Panc1 (cell line): ENCODE results near the gene ABCC4. TPM values are rescaled to one million over a fixed set of nuclear protein-coding genes. Genes with fewer than 3 reads are reported as not detected.
A peak's percentile ranks its signal among the peaks of the same experiment; 100 is the strongest.

Source experiments
- ATAC-seq: fragments of 200-7000 bp; cut with Tn5 transposase; 2 replicates; pipeline ENCODE4 v1.9.1; 2020; ENCODE audit warnings: mild to moderate bottlenecking, moderate library complexity
- BruUV-seq: library from RNA; stranded (reverse); fragments of 400-500 nt; replicated peaks from 2 replicates; lab custom pipeline; 2021; lab: Mats Ljungman, UMichigan
- CTCF ChIA-PET: fragments of 300-600 bp; sonication (Branson Sonifier 250); formaldehyde crosslinking; loops from one replicate; lab custom pipeline; 2022; ENCODE audit warnings: antibody characterized with exemption; lab: Charles Lee
- POLR2A ChIA-PET: fragments of 300-600 bp; sonication (Branson Sonifier 250); formaldehyde crosslinking; loops from one replicate; lab custom pipeline; 2022; ENCODE audit warnings: antibody characterized with exemption; lab: Charles Lee
- DNase-seq: peaks from one replicate; pipeline ENCODE4 v3.0.0-alpha.2; 2010; ENCODE audit warnings: low read depth, low spot score
- H3K27ac ChIP-seq: 2 replicates; pipeline ENCODE4 v1.5.1; 2011; ENCODE audit warnings: mild to moderate bottlenecking, low read length, inconsistent platforms
- H3K27me3 ChIP-seq: fragments of 200-500 bp; sonication (Bioruptor generic); 2 replicates; pipeline ENCODE4 v1.6.0; 2014; ENCODE audit warnings: low read length, inconsistent platforms; ENCODE audit not compliant: control insufficient read depth, insufficient read depth
- H3K36me3 ChIP-seq: fragments of 200-500 bp; sonication (Bioruptor generic); 2 replicates; pipeline ENCODE4 v1.5.1; 2014; ENCODE audit warnings: inconsistent platforms, mild to moderate bottlenecking, low read length, moderate library complexity; ENCODE audit not compliant: control insufficient read depth, insufficient read depth
- H3K4me1 ChIP-seq: 2 replicates; pipeline ENCODE4 v1.5.1; 2011; ENCODE audit warnings: inconsistent platforms, mild to moderate bottlenecking, low read length, moderate library complexity; ENCODE audit not compliant: control insufficient read depth, insufficient read depth
- H3K4me3 ChIP-seq, 2 experiments: 2 replicates each; pipeline ENCODE4 v1.5.1; 2011 to 2012; ENCODE audit warnings: low read depth in 2 of 2, low read length in 2 of 2, mild to moderate bottlenecking in 2 of 2, inconsistent platforms in 1 of 2, moderate library complexity in 1 of 2
- H3K9me3 ChIP-seq: fragments of 200-500 bp; sonication (Bioruptor generic); 2 replicates; pipeline ENCODE4 v1.5.1; 2014; ENCODE audit warnings: low read depth, mild to moderate bottlenecking, inconsistent platforms, low read length, moderate library complexity; ENCODE audit not compliant: control insufficient read depth, insufficient read depth
- POLR2AphosphoS5 ChIP-seq: IDR thresholded peaks from 2 replicates; pipeline ENCODE4 v1.6.1; 2012; ENCODE audit warnings: mild to moderate bottlenecking, low read depth, low read length, moderate library complexity
- SIN3A ChIP-seq: IDR thresholded peaks from 2 replicates; pipeline ENCODE4 v1.6.1; 2012; ENCODE audit warnings: low read depth, mild to moderate bottlenecking, low read length, moderate library complexity, borderline replicate concordance; ENCODE audit not compliant: insufficient read depth
- TCF7L2 ChIP-seq: IDR thresholded peaks from 2 replicates; pipeline ENCODE4 v1.6.1; 2011; ENCODE audit warnings: mild to moderate bottlenecking, low read depth, low read length, inconsistent platforms
- in situ Hi-C: cut with HindIII; loops from 2 replicates; pipeline ENCODE4 v1.10.0; 2016; ENCODE audit warnings: low sequenced_read_pairs, low pct_unique_long_range_greater_than_20kb
- intact Hi-C: fragments of 100-400 bp; cut with micrococcal nuclease; formaldehyde crosslinking; loops from one replicate; pipeline ENCODE4 v1.10.0; 2022; ENCODE audit not compliant: unreplicated experiment
- total RNA-seq: library from RNA; stranded (reverse); gene quantifications from one replicate; pipeline ENCODE4 v1.2.1, GENCODE V29; 2021; ENCODE audit not compliant: unreplicated experiment
- TF ChIP-seq, protein P1 (sequence below): fragments of 450-650 bp; IDR thresholded peaks from 2 replicates; pipeline ENCODE4 v1.5.1; 2017; ENCODE audit warnings: mild to moderate bottlenecking
- TF ChIP-seq, protein P2 (sequence below), 2 experiments: IDR thresholded peaks; 2 replicates each; pipeline ENCODE4 v1.6.1; 2011 to 2012; ENCODE audit warnings: low read depth in 2 of 2, control low read depth in 1 of 2, low read length in 1 of 2, mild to moderate bottlenecking in 1 of 2, moderate library complexity in 1 of 2; ENCODE audit not compliant: insufficient read depth in 1 of 2

The ABCC4 gene
- total RNA-seq, 1 experiment from 2014 or later = 69.3 TPM

DNA sequence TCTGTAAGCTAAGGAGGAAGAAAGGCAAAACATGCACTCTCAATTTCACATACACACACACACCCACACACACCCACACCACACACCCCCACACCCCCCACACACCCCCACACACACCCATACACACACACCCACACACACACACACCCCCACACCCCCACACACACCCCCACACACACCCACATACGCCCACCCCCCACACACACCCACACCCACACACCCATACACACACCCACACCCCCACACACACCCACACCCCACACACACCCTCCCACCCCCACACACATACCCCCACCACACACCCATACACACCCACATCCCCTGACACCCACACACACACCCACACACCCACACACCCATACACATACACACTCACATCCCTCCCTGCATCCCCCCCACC, 276.1 kb downstream of the ABCC4 start:
- BruUV-seq = no TSS peak
- no peak overlapping the region for H3K4me3 ChIP-seq
- POLR2A ChIA-PET = no interaction called here
- no peak overlapping the region for H3K27ac ChIP-seq
- H3K9me3 ChIP-seq = no peaks in the 10 kb centered on the region
- H3K4me1 ChIP-seq = no peaks in the 10 kb centered on the region
- CTCF ChIA-PET = no interaction called here
- TF ChIP-seq SIN3A (no peak), TCF7L2 (no peak)
- no peak for DNase-seq
- no peak for ATAC-seq
- intact Hi-C loops (no loop called here), in situ Hi-C loops (no loop called here)
- no peaks in the 10 kb centered on the region; the same call in 1 of the 2 replicates for H3K36me3 ChIP-seq
- no peaks in the 10 kb centered on the region for H3K27me3 ChIP-seq

DNA sequence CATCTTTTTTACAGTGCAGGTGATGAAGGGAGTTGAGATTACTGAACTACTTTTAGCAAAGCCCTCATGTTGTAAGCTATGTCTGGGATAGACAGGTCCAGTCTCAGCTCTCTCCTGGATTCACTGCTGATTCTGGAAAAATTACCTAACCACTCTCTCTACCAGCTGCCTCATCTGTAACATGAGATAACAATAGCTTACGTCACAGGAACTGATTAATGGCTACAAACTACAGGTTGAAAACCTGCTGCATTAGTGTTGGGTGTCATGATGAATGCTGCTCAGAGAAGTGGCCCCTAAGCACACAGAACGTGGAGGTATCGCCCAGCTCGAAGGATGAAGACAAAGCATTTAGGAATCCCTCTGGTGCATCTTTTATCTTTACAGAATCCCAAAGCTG, 277.8 kb downstream of the ABCC4 start:
- no peak for DNase-seq
- in situ Hi-C loops = no loop called here
- H3K4me1 ChIP-seq = no peaks in the 10 kb centered on the region
- no peak for TF ChIP-seq POLR2AphosphoS5
- TF ChIP-seq, protein P1, sequence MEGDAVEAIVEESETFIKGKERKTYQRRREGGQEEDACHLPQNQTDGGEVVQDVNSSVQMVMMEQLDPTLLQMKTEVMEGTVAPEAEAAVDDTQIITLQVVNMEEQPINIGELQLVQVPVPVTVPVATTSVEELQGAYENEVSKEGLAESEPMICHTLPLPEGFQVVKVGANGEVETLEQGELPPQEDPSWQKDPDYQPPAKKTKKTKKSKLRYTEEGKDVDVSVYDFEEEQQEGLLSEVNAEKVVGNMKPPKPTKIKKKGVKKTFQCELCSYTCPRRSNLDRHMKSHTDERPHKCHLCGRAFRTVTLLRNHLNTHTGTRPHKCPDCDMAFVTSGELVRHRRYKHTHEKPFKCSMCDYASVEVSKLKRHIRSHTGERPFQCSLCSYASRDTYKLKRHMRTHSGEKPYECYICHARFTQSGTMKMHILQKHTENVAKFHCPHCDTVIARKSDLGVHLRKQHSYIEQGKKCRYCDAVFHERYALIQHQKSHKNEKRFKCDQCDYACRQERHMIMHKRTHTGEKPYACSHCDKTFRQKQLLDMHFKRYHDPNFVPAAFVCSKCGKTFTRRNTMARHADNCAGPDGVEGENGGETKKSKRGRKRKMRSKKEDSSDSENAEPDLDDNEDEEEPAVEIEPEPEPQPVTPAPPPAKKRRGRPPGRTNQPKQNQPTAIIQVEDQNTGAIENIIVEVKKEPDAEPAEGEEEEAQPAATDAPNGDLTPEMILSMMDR = no peak
- ChIA-PET CTCF (no interaction called here), POLR2A (interaction anchor here (0.7 kb wide), 1 partner anchor 836 kb away, joined by 11 read pairs; no protein-coding TSS in a partner anchor)
- H3K4me3 ChIP-seq = no peak overlapping the region
- no peak for ATAC-seq
- no peaks in the 10 kb centered on the region; the same call in 1 of the 2 replicates for H3K36me3 ChIP-seq
- intact Hi-C loops = no loop called here
- no peaks in the 10 kb centered on the region for H3K27me3 ChIP-seq
- H3K9me3 ChIP-seq = no peaks in the 10 kb centered on the region
- H3K27ac ChIP-seq = no peak overlapping the region
- no TSS peak for BruUV-seq

DNA sequence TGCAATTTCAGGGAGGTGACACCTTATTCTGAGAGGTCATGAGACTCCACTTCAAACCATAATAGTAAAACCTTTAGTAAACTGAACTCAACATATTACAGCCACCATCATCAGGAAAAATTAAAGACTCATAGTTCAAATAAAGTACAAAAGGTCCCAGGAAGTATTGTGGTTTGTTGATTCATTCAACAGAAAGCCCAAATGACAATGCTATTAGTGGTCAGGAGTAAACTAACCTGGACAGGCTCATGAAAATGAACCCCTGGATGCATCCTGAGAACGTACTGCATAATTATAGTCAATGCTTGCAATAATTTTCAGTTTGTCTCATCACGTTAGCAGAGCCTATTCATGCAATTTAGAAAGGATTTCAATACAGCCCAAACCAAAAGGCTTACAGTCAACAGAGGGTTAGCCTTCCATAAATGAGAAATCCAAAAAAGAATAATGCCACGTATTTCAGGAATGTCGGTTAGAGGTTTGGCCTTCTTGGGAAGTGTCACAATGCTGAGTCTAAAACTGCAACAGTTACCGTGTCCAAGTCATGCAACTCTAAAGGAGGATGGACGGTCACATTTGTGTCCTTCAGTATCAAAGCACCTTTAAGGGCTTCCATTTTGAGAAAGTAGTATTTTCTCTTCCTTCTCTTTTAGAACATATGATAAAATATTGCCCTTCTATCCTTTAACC, 280.8 kb downstream of the ABCC4 start:
- peak; percentile 18 for DNase-seq
- no peak for TF ChIP-seq TCF7L2
- ChIA-PET POLR2A (no interaction called here), CTCF (no interaction called here)
- H3K4me3 ChIP-seq = no peak overlapping the region
- no peaks in the 10 kb centered on the region for H3K4me1 ChIP-seq
- H3K36me3 ChIP-seq = no peaks in the 10 kb centered on the region; the same call in 1 of the 2 replicates
- BruUV-seq = TSS peak; percentile 61
- ATAC-seq = no peak
- in situ Hi-C loops (no loop called here), intact Hi-C loops (no loop called here)
- H3K27me3 ChIP-seq = no peaks in the 10 kb centered on the region
- no peaks in the 10 kb centered on the region for H3K9me3 ChIP-seq
- H3K27ac ChIP-seq = no peak overlapping the region

DNA sequence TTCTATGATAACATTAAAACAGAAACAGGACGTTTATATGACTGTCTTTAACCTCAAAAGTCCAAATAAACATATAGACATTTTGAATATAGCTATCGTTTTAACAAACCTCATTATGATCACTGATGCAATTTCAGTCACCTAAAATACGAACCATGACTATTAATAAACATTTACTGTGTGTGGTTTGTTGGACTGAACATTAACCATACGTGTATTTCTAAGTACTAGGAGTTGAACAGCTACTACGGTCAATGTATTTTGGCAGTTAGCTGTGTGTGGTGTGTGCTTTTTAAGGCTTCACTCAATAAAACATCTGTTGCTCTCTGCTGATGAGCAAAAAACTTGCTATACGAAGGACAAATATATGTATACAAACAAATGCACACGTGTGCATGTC, 281.4 kb downstream of the ABCC4 start:
- H3K36me3 ChIP-seq = no peaks in the 10 kb centered on the region; the same call in 1 of the 2 replicates
- no peaks in the 10 kb centered on the region for H3K4me1 ChIP-seq
- POLR2A ChIA-PET = no interaction called here
- no peaks in the 10 kb centered on the region for H3K27me3 ChIP-seq
- in situ Hi-C loops = no loop called here
- no peaks in the 10 kb centered on the region for H3K9me3 ChIP-seq
- TF ChIP-seq POLR2AphosphoS5 (no peak), TCF7L2 (no peak), SIN3A (no peak)
- TF ChIP-seq, protein P1 = no peak
- TF ChIP-seq, protein P2, sequence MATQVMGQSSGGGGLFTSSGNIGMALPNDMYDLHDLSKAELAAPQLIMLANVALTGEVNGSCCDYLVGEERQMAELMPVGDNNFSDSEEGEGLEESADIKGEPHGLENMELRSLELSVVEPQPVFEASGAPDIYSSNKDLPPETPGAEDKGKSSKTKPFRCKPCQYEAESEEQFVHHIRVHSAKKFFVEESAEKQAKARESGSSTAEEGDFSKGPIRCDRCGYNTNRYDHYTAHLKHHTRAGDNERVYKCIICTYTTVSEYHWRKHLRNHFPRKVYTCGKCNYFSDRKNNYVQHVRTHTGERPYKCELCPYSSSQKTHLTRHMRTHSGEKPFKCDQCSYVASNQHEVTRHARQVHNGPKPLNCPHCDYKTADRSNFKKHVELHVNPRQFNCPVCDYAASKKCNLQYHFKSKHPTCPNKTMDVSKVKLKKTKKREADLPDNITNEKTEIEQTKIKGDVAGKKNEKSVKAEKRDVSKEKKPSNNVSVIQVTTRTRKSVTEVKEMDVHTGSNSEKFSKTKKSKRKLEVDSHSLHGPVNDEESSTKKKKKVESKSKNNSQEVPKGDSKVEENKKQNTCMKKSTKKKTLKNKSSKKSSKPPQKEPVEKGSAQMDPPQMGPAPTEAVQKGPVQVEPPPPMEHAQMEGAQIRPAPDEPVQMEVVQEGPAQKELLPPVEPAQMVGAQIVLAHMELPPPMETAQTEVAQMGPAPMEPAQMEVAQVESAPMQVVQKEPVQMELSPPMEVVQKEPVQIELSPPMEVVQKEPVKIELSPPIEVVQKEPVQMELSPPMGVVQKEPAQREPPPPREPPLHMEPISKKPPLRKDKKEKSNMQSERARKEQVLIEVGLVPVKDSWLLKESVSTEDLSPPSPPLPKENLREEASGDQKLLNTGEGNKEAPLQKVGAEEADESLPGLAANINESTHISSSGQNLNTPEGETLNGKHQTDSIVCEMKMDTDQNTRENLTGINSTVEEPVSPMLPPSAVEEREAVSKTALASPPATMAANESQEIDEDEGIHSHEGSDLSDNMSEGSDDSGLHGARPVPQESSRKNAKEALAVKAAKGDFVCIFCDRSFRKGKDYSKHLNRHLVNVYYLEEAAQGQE (IDR thresholded peaks at IDR 0.05; ENCODE audit: insufficient read depth in 1 of 2, low read depth in 2 of 2, low read length in 1 of 2) = no peak
- intact Hi-C loops = no loop called here
- ATAC-seq (no peak), DNase-seq (no peak)
- H3K4me3 ChIP-seq = no peak overlapping the region
- H3K27ac ChIP-seq = no peak overlapping the region
- no TSS peak for BruUV-seq
- CTCF ChIA-PET = no interaction called here
